ENCODE results near the gene P2RY6. TPM values are rescaled to one million over a fixed set of nuclear protein-coding genes. Genes with fewer than 3 reads are reported as not detected.

P2RY6 gene
- total and polyA plus RNA-seq, 10 of the 15 experiments (the other 5 are each of a cell fraction or from before 2014, with no cell fraction given), result 0.05 to 0.90 (median 0.22) TPM; not detected in 4

- TF ChIP-seq NFYB (IDR thresholded peaks at IDR 0.05; ENCODE audit: insufficient read depth, low read depth, low read length), result no peak
- no peak for TF ChIP-seq EGR1 (IDR thresholded peaks at IDR 0.05; ENCODE audit: borderline replicate concordance in 1 of 2, low read depth in 2 of 2, low read length in 2 of 2)
- no peak for TF ChIP-seq SREBF2 (IDR thresholded peaks at IDR 0.05; ENCODE audit: low read length)
- no peak for TF ChIP-seq GABPA (IDR thresholded peaks at IDR 0.05; ENCODE audit: low read depth)
These were observed 45.7 kb downstream of the P2RY6 start (continued) for GRCh38 chr11:73317803-73318202.

GRCh38 chr11:73318501-73319011 is 46.4 kb downstream of the P2RY6 start:
- no peak for DNase-seq (ENCODE audit: low read depth, low spot score)
- Histone ChIP-seq H3K27ac (ENCODE audit: control insufficient read depth, insufficient read depth) (no peak overlapping the region), H3K79me2 (ENCODE audit: control insufficient read depth, insufficient read depth, low read length) (peaks cover 27% of the 10 kb centered on the region), H3K4me1 (ENCODE audit: control insufficient read depth, insufficient read depth, low read length) (peaks cover 40% of the 10 kb centered on the region), H4K20me1 (ENCODE audit: control insufficient read depth, insufficient read depth) (no peaks in the 10 kb centered on the region), H3K4me3 (no peak overlapping the region; the same call in 1 of the 2 replicates), H2AFZ (ENCODE audit: control insufficient read depth, low read depth, low read length) (no peak overlapping the region), H3K9ac (ENCODE audit: control insufficient read depth, insufficient read depth, low read length) (no peak overlapping the region), H3K4me2 (ENCODE audit: control insufficient read depth, insufficient read depth) (no peak overlapping the region), H3K27me3 (replicated peaks in 1 of 2; ENCODE audit: control insufficient read depth in 2 of 2, insufficient read depth in 2 of 2, low read length in 1 of 2) (no peaks in the 10 kb centered on the region), H3K9me3 (replicated peaks; ENCODE audit: control insufficient read depth, insufficient read depth, low read length) (no peaks in the 10 kb centered on the region), H3K36me3 (ENCODE audit: control insufficient read depth in 2 of 2, insufficient read depth in 2 of 2, low read length in 1 of 2) (peaks cover 0 to 1% of the 10 kb centered on the region in 2 experiments; a peak in 2 of 4 replicates)
- WGBS (ENCODE audit: insufficient coverage, insufficient replicate concordance, low lambda C conversion rate, missing lambda C conversion rate), result 68% methylated on average over 8 of the region's 8 CpGs
- ATAC-seq, result no peak
- intact Hi-C loops (cut with micrococcal nuclease; ENCODE audit: unreplicated experiment), result no loop called here
- FAIRE-seq, result no peak
- RAD21 ChIA-PET (ENCODE audit: unreplicated experiment), result interaction anchor here (1.6 kb wide), 1 partner anchor 13 kb away, joined by 4 read pairs; no protein-coding TSS in a partner anchor
- in situ Hi-C loops (cut with MboI), result no loop called here
- BruUV-seq (replicated peaks), result no TSS peak
- CTCF ChIA-PET, result interaction anchor here (1.3 kb wide), 1 partner anchor 18 kb away, joined by 6 read pairs; no protein-coding TSS in a partner anchor
- POLR2A ChIA-PET, result interaction anchor here (0.6 to 7.8 kb wide), 2 partner anchors 10 to 221 kb away, joined by 6 to 40 read pairs; partner anchors contain the start of gene ARHGEF17
- SMC1A ChIA-PET (ENCODE audit: uncharacterized antibody, unreplicated experiment), result interaction anchor here (0.6 kb wide), 1 partner anchor 17 kb away, joined by 4 read pairs; no protein-coding TSS in a partner anchor
- TF ChIP-seq NFXL1 (IDR thresholded peaks at IDR 0.05; ENCODE audit: borderline replicate concordance), result no peak
- TF ChIP-seq IRF4 (IDR thresholded peaks at IDR 0.05; ENCODE audit: low read depth, low read length), result no peak
- no peak for TF ChIP-seq SIN3A (IDR thresholded peaks at IDR 0.05; ENCODE audit: low read depth, low read length)
- no peak for TF ChIP-seq KLF5 (IDR thresholded peaks at IDR 0.05; ENCODE audit: partially characterized antibody)
- TF ChIP-seq BCL11A (IDR thresholded peaks at IDR 0.05; ENCODE audit: low read depth, low read length), result no peak
- no peak for TF ChIP-seq SMC3 (IDR thresholded peaks at IDR 0.05; ENCODE audit: borderline replicate concordance, low read length)
- no peak for TF ChIP-seq BCL3 (IDR thresholded peaks at IDR 0.05; ENCODE audit: borderline replicate concordance, insufficient read depth, low read depth, low read length, poor library complexity, severe bottlenecking)
- no peak for TF ChIP-seq ZNF592 (IDR thresholded peaks at IDR 0.05)
- TF ChIP-seq NKRF (conservative IDR thresholded peaks at IDR 0.05), result no peak
- no peak for TF ChIP-seq SPI1 (IDR thresholded peaks at IDR 0.05; ENCODE audit: borderline replicate concordance, insufficient read depth, low read depth, low read length)
- TF ChIP-seq KAT2A (conservative IDR thresholded peaks at IDR 0.05; ENCODE audit: control insufficient read depth, low read depth, low read length), result no peak
